Measurements from ENCODE around the gene DRD2. TPM values are rescaled to one million over a fixed set of nuclear protein-coding genes. Genes with fewer than 3 reads are reported as not detected.

DRD2 gene
- total RNA-seq, 1 donor from 2014 or later, result not detected

DNA sequence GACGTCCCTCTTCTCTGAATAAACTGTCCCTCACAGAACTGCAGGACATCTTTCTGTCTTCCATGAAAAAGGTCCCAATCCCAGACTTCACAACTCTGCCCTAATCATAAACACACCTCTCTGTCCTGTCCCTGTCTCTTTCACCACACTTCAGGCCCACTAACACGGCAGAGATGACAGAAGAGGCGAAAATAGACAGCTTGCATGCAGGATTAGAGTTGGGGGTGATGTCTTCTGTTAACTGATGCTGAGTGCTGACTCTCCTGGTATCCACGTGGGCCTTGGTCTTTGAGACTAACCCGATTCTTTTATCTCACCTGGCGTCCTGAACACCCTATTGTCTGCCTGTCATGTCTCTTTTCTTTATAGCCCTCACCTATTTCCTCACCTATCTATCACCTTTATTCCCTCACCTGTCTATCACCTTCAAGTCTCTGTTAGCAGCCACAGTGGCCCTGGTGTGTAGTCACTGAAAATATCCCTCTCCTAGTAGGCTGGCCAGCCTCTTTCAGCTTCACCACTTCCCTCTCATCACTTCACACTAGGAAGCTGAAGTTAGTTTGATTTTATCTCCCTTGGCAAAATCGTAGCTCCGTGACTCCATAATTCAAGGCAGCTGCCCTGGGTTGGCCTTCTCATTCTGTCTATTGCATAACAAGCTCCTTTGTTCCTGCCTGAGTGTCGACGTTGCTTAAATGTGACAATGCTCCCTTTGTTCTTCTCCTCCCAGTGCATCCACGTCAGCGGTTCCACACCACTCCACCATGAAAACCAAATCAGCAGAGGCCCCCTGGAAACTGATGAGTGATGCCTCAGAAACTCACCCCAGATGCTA, 30.6 kb upstream of the DRD2 start:
- Mint-ChIP-seq H3K4me1 (ENCODE audit: low read depth) (no peaks in the 10 kb centered on the region), H3K9me3 (ENCODE audit: low read depth) (no peaks in the 10 kb centered on the region), H3K36me3 (ENCODE audit: low read depth) (no peaks in the 10 kb centered on the region), H3K27me3 (ENCODE audit: low read depth) (peaks cover 55% of the 10 kb centered on the region), H3K4me3 (ENCODE audit: unreplicated experiment) (no peak overlapping the region), H3K27ac (ENCODE audit: unreplicated experiment) (no peak overlapping the region)
- TF ChIP-seq, protein P1, sequence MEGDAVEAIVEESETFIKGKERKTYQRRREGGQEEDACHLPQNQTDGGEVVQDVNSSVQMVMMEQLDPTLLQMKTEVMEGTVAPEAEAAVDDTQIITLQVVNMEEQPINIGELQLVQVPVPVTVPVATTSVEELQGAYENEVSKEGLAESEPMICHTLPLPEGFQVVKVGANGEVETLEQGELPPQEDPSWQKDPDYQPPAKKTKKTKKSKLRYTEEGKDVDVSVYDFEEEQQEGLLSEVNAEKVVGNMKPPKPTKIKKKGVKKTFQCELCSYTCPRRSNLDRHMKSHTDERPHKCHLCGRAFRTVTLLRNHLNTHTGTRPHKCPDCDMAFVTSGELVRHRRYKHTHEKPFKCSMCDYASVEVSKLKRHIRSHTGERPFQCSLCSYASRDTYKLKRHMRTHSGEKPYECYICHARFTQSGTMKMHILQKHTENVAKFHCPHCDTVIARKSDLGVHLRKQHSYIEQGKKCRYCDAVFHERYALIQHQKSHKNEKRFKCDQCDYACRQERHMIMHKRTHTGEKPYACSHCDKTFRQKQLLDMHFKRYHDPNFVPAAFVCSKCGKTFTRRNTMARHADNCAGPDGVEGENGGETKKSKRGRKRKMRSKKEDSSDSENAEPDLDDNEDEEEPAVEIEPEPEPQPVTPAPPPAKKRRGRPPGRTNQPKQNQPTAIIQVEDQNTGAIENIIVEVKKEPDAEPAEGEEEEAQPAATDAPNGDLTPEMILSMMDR (IDR thresholded peaks at IDR 0.05), result no peak
- DNase-seq (ENCODE audit: low spot score), result no peak

DNA sequence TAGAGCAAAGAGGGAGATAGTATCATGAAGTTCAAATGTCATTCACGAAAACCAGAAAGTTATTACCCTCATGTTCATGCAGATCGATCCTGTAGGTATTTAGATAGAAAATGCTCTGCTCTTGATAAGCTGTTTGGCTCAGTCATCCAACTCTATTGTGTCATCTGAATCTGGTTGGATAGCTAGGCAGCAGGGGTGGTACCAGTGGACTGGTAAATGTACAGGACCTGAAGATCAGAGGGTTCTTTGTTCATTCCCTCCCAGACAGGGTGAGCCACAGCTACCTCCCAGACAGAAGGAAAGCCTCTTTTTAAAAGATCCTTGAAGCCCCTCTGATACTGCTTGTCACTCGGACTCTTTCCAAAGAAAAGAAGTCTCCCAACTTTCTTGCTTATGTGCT, 29.8 kb upstream of the DRD2 start:
- DNase-seq (ENCODE audit: low spot score), result no peak
- H3K36me3 Mint-ChIP-seq (ENCODE audit: low read depth), result no peaks in the 10 kb centered on the region
- H3K27me3 Mint-ChIP-seq (ENCODE audit: low read depth), result peaks cover 51% of the 10 kb centered on the region
- no peak overlapping the region for H3K27ac Mint-ChIP-seq (ENCODE audit: unreplicated experiment)
- no peaks in the 10 kb centered on the region for H3K4me1 Mint-ChIP-seq (ENCODE audit: low read depth)
- H3K4me3 Mint-ChIP-seq (ENCODE audit: unreplicated experiment), result no peak overlapping the region
- no peaks in the 10 kb centered on the region for H3K9me3 Mint-ChIP-seq (ENCODE audit: low read depth)
- TF ChIP-seq, protein P1 (IDR thresholded peaks at IDR 0.05), result no peak

DNA sequence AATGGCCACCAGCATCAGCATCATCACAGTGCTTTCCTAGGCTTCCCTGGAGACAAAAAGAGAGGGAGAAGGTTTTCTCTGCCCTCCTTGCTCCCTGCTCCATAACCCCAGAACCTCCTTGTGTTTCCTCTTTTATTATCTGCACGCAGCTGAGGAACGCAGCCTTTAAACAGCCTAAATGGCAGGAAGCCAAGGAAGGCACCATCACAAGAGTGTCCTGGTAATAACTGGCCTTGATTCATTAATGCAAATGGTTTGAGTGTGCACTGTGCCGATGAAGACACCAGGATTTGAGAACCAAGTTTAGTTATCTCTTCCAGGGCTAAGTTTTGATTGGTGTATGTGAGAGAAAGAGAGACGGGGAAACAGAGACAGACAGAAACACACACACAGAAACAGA, 29.4 kb upstream of the DRD2 start:
- Mint-ChIP-seq H3K9me3 (ENCODE audit: low read depth) (no peaks in the 10 kb centered on the region), H3K27me3 (ENCODE audit: low read depth) (peaks cover 47% of the 10 kb centered on the region), H3K4me1 (ENCODE audit: low read depth) (no peaks in the 10 kb centered on the region), H3K36me3 (ENCODE audit: low read depth) (no peaks in the 10 kb centered on the region), H3K4me3 (ENCODE audit: unreplicated experiment) (no peak overlapping the region), H3K27ac (ENCODE audit: unreplicated experiment) (no peak overlapping the region)
- TF ChIP-seq, protein P1 (IDR thresholded peaks at IDR 0.05), result no peak
- no peak for DNase-seq (ENCODE audit: low spot score)

DNA sequence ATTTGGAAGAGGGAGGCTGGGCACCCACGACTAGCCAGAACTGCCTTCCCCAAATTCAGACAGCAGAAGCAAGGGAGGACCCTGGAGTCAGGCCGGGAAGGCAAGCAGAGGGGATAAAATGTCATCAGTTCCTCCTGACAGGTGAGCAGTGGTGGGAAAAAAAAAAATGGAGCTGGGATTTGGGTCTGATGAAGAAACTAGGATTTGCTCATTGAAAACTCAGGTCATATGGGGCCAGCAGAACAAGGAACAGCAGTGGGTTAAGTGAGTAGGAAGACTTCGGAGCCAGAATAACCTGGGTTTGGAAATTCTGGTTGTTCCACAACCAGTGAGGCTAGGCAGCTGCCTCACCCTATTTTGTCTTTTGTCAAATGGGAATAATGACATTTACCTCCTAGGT, 28.9 kb upstream of the DRD2 start:
- Mint-ChIP-seq H3K27ac (ENCODE audit: unreplicated experiment) (no peak overlapping the region), H3K4me1 (ENCODE audit: low read depth) (no peaks in the 10 kb centered on the region), H3K4me3 (ENCODE audit: unreplicated experiment) (no peak overlapping the region), H3K9me3 (ENCODE audit: low read depth) (no peaks in the 10 kb centered on the region), H3K36me3 (ENCODE audit: low read depth) (no peaks in the 10 kb centered on the region), H3K27me3 (ENCODE audit: low read depth) (peaks cover 44% of the 10 kb centered on the region)
- TF ChIP-seq, protein P1 (IDR thresholded peaks at IDR 0.05), result no peak
- DNase-seq (ENCODE audit: low spot score), result no peak

- no peaks in the 10 kb centered on the region for H3K36me3 Mint-ChIP-seq (ENCODE audit: low read depth)
- peaks cover 47% of the 10 kb centered on the region for H3K27me3 Mint-ChIP-seq (ENCODE audit: low read depth)
- H3K4me3 Mint-ChIP-seq (ENCODE audit: unreplicated experiment), result no peak overlapping the region
- H3K27ac Mint-ChIP-seq (ENCODE audit: unreplicated experiment), result no peak overlapping the region
- TF ChIP-seq, protein P1 (IDR thresholded peaks at IDR 0.05), result no peak
- H3K9me3 Mint-ChIP-seq (ENCODE audit: low read depth), result no peaks in the 10 kb centered on the region
- no peaks in the 10 kb centered on the region for H3K4me1 Mint-ChIP-seq (ENCODE audit: low read depth)
- DNase-seq (ENCODE audit: low spot score), result no peak
Measured at GRCh38 chr11:113497066-113497910, 22.1 kb upstream of the DRD2 start.
